HepG2 (cell line): ENCODE results near the gene ID4. TPM values are rescaled to one million over a fixed set of nuclear protein-coding genes. Genes with fewer than 3 reads are reported as not detected.

ENCODE experiments used
- CCDC6 ChIP-seq: sonication (generic); formaldehyde crosslinking; IDR thresholded peaks from 2 replicates; pipeline ENCODE4 v1.8.1; 2022; ENCODE audit warnings: mild to moderate bottlenecking, missing genetic modification reagents, moderate library complexity
- HIVEP1 ChIP-seq: sonication (generic); formaldehyde crosslinking; IDR thresholded peaks from 2 replicates; pipeline ENCODE4 v1.4.0; 2020; ENCODE audit warnings: mild to moderate bottlenecking, missing genetic modification reagents
- KMT2A ChIP-seq: sonication (generic); formaldehyde crosslinking; IDR thresholded peaks from 2 replicates; pipeline ENCODE4 v1.4.0; 2020; ENCODE audit warnings: missing genetic modification reagents
- NFRKB ChIP-seq: fragments of 450-650 bp; IDR thresholded peaks from 2 replicates; pipeline ENCODE4 v1.6.1; 2017
- NFYC ChIP-seq: IDR thresholded peaks from 2 replicates; pipeline ENCODE4 v1.6.1; 2016; ENCODE audit warnings: missing genetic modification reagents, missing compliant biosample characterization
- PHF20 ChIP-seq: sonication (generic); formaldehyde crosslinking; IDR thresholded peaks from 2 replicates; pipeline ENCODE4 v1.5.0; 2020; ENCODE audit warnings: mild to moderate bottlenecking, missing genetic modification reagents
- SATB2 ChIP-seq: sonication (generic); formaldehyde crosslinking; IDR thresholded peaks from 2 replicates; pipeline ENCODE4 v1.5.0; 2020; ENCODE audit warnings: missing genetic modification reagents
- SCMH1 ChIP-seq: sonication (generic); formaldehyde crosslinking; IDR thresholded peaks from 2 replicates; pipeline ENCODE4 v1.9.0; 2021; ENCODE audit warnings: missing genetic modification reagents, mild to moderate bottlenecking, borderline replicate concordance
- SMAD3 ChIP-seq: sonication (generic); formaldehyde crosslinking; IDR thresholded peaks from 2 replicates; pipeline ENCODE4 v1.4.0; 2020; ENCODE audit warnings: missing genetic modification reagents
- SNAI1 ChIP-seq: sonication (generic); formaldehyde crosslinking; IDR thresholded peaks from 2 replicates; pipeline ENCODE4 v1.5.0; 2020; ENCODE audit warnings: mild to moderate bottlenecking, missing genetic modification reagents, borderline replicate concordance
- SP140L ChIP-seq: sonication (generic); formaldehyde crosslinking; IDR thresholded peaks from 2 replicates; pipeline ENCODE4 v1.4.0; 2020; ENCODE audit warnings: missing genetic modification reagents, borderline replicate concordance
- SUZ12 ChIP-seq: fragments of 150-350 bp; IDR thresholded peaks from 2 replicates; pipeline ENCODE4 v1.6.1; 2014; ENCODE audit warnings: low read depth, low read length
- ZNF383 ChIP-seq: sonication (generic); formaldehyde crosslinking; IDR thresholded peaks from 2 replicates; pipeline ENCODE4 v1.4.0; 2020; ENCODE audit warnings: missing genetic modification reagents, mild to moderate bottlenecking, borderline replicate concordance
- ZNF431 ChIP-seq: sonication (generic); formaldehyde crosslinking; IDR thresholded peaks from 2 replicates; pipeline ENCODE4 v1.9.0; 2022; ENCODE audit warnings: missing genetic modification reagents, low read depth, mild to moderate bottlenecking, borderline replicate concordance
- ZNF546 ChIP-seq: sonication (generic); formaldehyde crosslinking; conservative IDR thresholded peaks from 2 replicates; pipeline ENCODE4 v1.8.1; 2023; ENCODE audit warnings: mild to moderate bottlenecking, missing genetic modification reagents
- ZNF570 ChIP-seq: sonication (generic); formaldehyde crosslinking; IDR thresholded peaks from 2 replicates; pipeline ENCODE4 v1.4.0; 2020; ENCODE audit warnings: mild to moderate bottlenecking, missing genetic modification reagents, borderline replicate concordance
- ZNF652 ChIP-seq: IDR thresholded peaks from 2 replicates; pipeline ENCODE4 v1.6.1; 2016; ENCODE audit warnings: low read depth, borderline replicate concordance
- polyA plus RNA-seq, 8 experiments: library from polyadenylated mRNA; depleted of rRNA in 3 of 8; stranded (reverse) in 7 of 8; unstranded in 1 of 8; fragments of >200 nt; fragmentation: Illumina TruSeq in 4 of 8; extraction: Trizol in 4 of 8; gene quantifications; 2 replicates each; pipeline versions ENCODE4 v1.2.1 to v1.2.3, GENCODE V29; 2011 to 2016; ENCODE audit warnings: low read depth in 4 of 8, missing spikeins in 1 of 8, mixed read lengths in 1 of 8; ENCODE audit not compliant: insufficient read depth in 1 of 8
- total RNA-seq, 5 experiments: library from RNA; depleted of rRNA; stranded (reverse); fragments of >200 nt; fragmentation: Illumina TruSeq; extraction: Trizol; gene quantifications; 2 replicates each; pipeline ENCODE4 v1.2.3, GENCODE V29; 2016; ENCODE audit warnings: low read depth in 1 of 5
- TF ChIP-seq, protein P1 (sequence below): sonication (generic); formaldehyde crosslinking; IDR thresholded peaks from 2 replicates; pipeline ENCODE4 v1.5.0; 2020; ENCODE audit warnings: missing genetic modification reagents
- TF ChIP-seq, protein P2 (sequence below): sonication (generic); formaldehyde crosslinking; IDR thresholded peaks from 2 replicates; pipeline ENCODE4 v1.8.0; 2022; ENCODE audit warnings: mild to moderate bottlenecking, missing genetic modification reagents, moderate library complexity
- TF ChIP-seq, protein P3 (sequence below): sonication (generic); formaldehyde crosslinking; IDR thresholded peaks from 2 replicates; pipeline ENCODE4 v1.5.0; 2020; ENCODE audit warnings: missing genetic modification reagents
- TF ChIP-seq, protein P4 (sequence below): sonication (generic); formaldehyde crosslinking; IDR thresholded peaks from 2 replicates; pipeline ENCODE4 v1.4.0; 2020; ENCODE audit warnings: low read depth, missing genetic modification reagents

Gene ID4
- total and polyA plus RNA-seq, 2 of the 13 experiments (the other 11 are each of a cell fraction or from before 2014, with no cell fraction given): 0.20 to 0.44 TPM

DNA sequence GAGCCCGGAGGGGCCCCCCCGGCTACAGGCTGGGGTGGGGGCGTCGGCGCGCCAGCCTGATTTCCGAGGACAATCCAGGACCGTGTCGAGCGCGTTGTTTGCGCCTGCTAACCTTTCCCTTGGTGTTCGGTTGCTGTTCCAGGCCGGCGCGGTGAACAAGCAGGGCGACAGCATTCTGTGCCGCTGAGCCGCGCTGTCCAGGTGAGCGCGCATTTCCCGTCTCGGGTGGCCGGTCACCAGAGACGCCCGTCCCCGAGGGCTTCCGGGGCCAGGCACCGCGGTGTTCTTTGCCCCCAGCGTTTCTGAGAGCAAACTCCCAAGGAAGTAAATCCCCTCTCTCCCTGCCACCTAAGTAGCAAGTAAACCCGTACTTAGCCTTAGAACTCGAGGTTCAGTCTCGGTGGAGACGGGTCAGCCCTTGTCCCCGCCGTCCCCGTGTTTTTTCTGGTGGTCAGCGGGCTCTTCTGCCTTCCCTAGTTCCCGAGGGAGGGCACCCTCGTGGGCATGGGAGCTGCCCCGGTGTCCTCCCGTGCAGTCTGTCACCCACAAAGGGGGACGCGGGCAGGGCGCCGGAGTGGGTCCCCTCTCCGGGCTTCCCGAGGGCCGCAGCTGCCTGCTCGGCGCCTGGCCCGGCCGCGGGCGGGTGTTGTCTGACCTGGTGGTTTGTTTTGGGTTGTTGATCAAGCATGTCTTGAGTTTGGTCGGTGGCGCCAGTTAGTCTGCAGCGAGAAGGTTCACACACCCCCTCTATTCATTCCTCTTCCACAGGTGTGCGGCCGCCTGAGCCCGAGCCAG, 1.5 kb downstream of the ID4 start (continued):
- TF ChIP-seq ZNF431 (CRISPR knock-in tag) (peak; percentile 45; the same call in 1 of the 2 replicates), SCMH1 (CRISPR knock-in tag) (no peak), NFYC (CRISPR knock-in tag) (no peak), SP140L (CRISPR knock-in tag) (no peak), SNAI1 (CRISPR knock-in tag) (peak; percentile 46; the same call in 1 of the 2 replicates), KMT2A (peak; percentile 69; the same call in 1 of the 2 replicates), NFRKB (no peak), SATB2 (CRISPR knock-in tag) (no peak), SMAD3 (CRISPR knock-in tag) (no peak), ZNF546 (peak; percentile 67; the same call in 1 of the 2 replicates), ZNF570 (CRISPR knock-in tag) (no peak), CCDC6 (CRISPR knock-in tag) (0 out of 2 replicates have a peak, but pooled peaks have one; percentile 54), SUZ12 (no peak), ZNF383 (no peak), HIVEP1 (CRISPR knock-in tag) (0 out of 2 replicates have a peak, but pooled peaks have one; percentile 41), PHF20 (CRISPR knock-in tag) (no peak), ZNF652 (CRISPR knock-in tag) (no peak)
- TF ChIP-seq, protein P1, sequence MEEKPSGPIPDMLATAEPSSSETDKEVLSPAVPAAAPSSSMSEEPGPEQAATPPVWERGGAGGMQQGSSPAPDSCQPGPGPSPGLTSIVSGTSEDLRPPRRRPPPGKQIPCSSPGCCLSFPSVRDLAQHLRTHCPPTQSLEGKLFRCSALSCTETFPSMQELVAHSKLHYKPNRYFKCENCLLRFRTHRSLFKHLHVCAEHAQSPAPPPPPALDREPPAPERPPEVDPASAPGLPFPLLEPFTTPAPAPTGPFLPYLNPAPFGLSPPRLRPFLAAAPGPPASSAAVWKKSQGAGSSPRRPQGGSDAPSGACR (CRISPR knock-in tag): no peak
- TF ChIP-seq, protein P2, sequence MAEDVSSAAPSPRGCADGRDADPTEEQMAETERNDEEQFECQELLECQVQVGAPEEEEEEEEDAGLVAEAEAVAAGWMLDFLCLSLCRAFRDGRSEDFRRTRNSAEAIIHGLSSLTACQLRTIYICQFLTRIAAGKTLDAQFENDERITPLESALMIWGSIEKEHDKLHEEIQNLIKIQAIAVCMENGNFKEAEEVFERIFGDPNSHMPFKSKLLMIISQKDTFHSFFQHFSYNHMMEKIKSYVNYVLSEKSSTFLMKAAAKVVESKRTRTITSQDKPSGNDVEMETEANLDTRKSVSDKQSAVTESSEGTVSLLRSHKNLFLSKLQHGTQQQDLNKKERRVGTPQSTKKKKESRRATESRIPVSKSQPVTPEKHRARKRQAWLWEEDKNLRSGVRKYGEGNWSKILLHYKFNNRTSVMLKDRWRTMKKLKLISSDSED (CRISPR knock-in tag): no peak
- TF ChIP-seq, protein P3, sequence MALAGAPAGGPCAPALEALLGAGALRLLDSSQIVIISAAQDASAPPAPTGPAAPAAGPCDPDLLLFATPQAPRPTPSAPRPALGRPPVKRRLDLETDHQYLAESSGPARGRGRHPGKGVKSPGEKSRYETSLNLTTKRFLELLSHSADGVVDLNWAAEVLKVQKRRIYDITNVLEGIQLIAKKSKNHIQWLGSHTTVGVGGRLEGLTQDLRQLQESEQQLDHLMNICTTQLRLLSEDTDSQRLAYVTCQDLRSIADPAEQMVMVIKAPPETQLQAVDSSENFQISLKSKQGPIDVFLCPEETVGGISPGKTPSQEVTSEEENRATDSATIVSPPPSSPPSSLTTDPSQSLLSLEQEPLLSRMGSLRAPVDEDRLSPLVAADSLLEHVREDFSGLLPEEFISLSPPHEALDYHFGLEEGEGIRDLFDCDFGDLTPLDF: peak; percentile 50; the same call in 1 of the 2 replicates
- TF ChIP-seq, protein P4, sequence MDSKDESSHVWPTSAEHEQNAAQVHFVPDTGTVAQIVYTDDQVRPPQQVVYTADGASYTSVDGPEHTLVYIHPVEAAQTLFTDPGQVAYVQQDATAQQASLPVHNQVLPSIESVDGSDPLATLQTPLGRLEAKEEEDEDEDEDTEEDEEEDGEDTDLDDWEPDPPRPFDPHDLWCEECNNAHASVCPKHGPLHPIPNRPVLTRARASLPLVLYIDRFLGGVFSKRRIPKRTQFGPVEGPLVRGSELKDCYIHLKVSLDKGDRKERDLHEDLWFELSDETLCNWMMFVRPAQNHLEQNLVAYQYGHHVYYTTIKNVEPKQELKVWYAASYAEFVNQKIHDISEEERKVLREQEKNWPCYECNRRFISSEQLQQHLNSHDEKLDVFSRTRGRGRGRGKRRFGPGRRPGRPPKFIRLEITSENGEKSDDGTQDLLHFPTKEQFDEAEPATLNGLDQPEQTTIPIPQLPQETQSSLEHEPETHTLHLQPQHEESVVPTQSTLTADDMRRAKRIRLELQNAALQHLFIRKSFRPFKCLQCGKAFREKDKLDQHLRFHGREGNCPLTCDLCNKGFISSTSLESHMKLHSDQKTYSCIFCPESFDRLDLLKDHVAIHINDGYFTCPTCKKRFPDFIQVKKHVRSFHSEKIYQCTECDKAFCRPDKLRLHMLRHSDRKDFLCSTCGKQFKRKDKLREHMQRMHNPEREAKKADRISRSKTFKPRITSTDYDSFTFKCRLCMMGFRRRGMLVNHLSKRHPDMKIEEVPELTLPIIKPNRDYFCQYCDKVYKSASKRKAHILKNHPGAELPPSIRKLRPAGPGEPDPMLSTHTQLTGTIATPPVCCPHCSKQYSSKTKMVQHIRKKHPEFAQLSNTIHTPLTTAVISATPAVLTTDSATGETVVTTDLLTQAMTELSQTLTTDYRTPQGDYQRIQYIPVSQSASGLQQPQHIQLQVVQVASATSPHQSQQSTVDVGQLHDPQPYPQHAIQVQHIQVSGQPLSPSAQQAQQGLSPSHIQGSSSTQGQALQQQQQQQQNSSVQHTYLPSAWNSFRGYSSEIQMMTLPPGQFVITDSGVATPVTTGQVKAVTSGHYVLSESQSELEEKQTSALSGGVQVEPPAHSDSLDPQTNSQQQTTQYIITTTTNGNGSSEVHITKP: no peak
